IMR-90 (cell line): Measurements from ENCODE around the gene ALDH2. TPM values are rescaled to one million over a fixed set of nuclear protein-coding genes. Genes with fewer than 3 reads are reported as not detected.

Experiments
- ATAC-seq: fragments of 200-7000 bp; cut with Tn5 transposase; 2 replicates; pipeline ENCODE4 v1.9.1; 2020; ENCODE audit warnings: low read depth, mild to moderate bottlenecking, moderate library complexity
- BruUV-seq: library from RNA; stranded (reverse); fragments of 400-500 nt; replicated peaks from 2 replicates; lab custom pipeline; 2021; lab: Mats Ljungman, UMichigan
- CTCF ChIA-PET: fragments of 300-600 bp; formaldehyde crosslinking; extraction: SDS; loops from one replicate; lab custom pipeline; 2021; ENCODE audit warnings: antibody characterized with exemption; lab: Yijun Ruan, JAX
- POLR2A ChIA-PET: fragments of 300-600 bp; sonication (Branson Sonifier 250); formaldehyde crosslinking; loops from one replicate; lab custom pipeline; 2022; ENCODE audit warnings: antibody characterized with exemption; ENCODE audit not compliant: unreplicated experiment; lab: Charles Lee
- DNase-seq: peaks from one replicate; pipeline ENCODE4 v3.0.0; 2013
- H2AFZ ChIP-seq: replicated peaks from 2 replicates; pipeline ENCODE3; 2013; ENCODE audit warnings: low read length, mild to moderate bottlenecking; ENCODE audit not compliant: poor library complexity
- H2AK5ac ChIP-seq: 2 replicates; pipeline ENCODE4 v1.6.1; 2013; ENCODE audit warnings: low read depth, low read length, inconsistent platforms
- H2AK9ac ChIP-seq: replicated peaks from 2 replicates; pipeline ENCODE3; 2013; ENCODE audit warnings: mild to moderate bottlenecking, low read depth, low read length, moderate library complexity; ENCODE audit not compliant: poor library complexity
- H2BK120ac ChIP-seq: 2 replicates; pipeline ENCODE4 v1.6.1; 2013; ENCODE audit warnings: low read depth, low read length, inconsistent platforms
- H2BK15ac ChIP-seq: 3 replicates; pipeline ENCODE4 v1.6.1; 2013; ENCODE audit warnings: low read depth, low read length, inconsistent platforms
- H2BK20ac ChIP-seq: 2 replicates; pipeline ENCODE4 v1.6.1; 2013; ENCODE audit warnings: low read depth, mild to moderate bottlenecking, inconsistent platforms, low read length, moderate library complexity
- H2BK5ac ChIP-seq: 2 replicates; pipeline ENCODE4 v1.6.1; 2013; ENCODE audit warnings: mild to moderate bottlenecking, low read depth, low read length, inconsistent platforms; ENCODE audit not compliant: poor library complexity, severe bottlenecking
- H3K14ac ChIP-seq: replicated peaks from 2 replicates; pipeline ENCODE4 v1.6.1; 2013; ENCODE audit warnings: low read depth, low read length, inconsistent platforms
- H3K18ac ChIP-seq: 2 replicates; pipeline ENCODE4 v1.6.1; 2013; ENCODE audit warnings: low read depth, low read length, control low read depth
- H3K23ac ChIP-seq: 2 replicates; pipeline ENCODE4 v1.6.1; 2013; ENCODE audit warnings: low read depth, low read length, inconsistent platforms
- H3K27ac ChIP-seq: 2 replicates; pipeline ENCODE4 v1.5.1; 2013; ENCODE audit warnings: mild to moderate bottlenecking, control low read depth, low read length; ENCODE audit not compliant: insufficient read depth
- H3K27me3 ChIP-seq: 2 replicates; pipeline ENCODE4 v1.6.1; 2013; ENCODE audit warnings: low read length; ENCODE audit not compliant: control insufficient read depth, insufficient read depth
- H3K36me3 ChIP-seq: 2 replicates; pipeline ENCODE4 v1.6.1; 2013; ENCODE audit warnings: low read length, mixed read lengths; ENCODE audit not compliant: control insufficient read depth, insufficient read depth
- H3K4ac ChIP-seq: 2 replicates; pipeline ENCODE4 v1.6.1; 2013; ENCODE audit warnings: low read depth, low read length, inconsistent platforms
- H3K4me1 ChIP-seq: 2 replicates; pipeline ENCODE4 v1.6.1; 2013; ENCODE audit warnings: low read length, mixed read lengths; ENCODE audit not compliant: control insufficient read depth, insufficient read depth
- H3K4me2 ChIP-seq: 2 replicates; pipeline ENCODE4 v1.6.1; 2013; ENCODE audit warnings: low read depth, mild to moderate bottlenecking, control low read depth, low read length, moderate library complexity
- H3K4me3 ChIP-seq: 2 replicates; pipeline ENCODE4 v1.5.1; 2013; ENCODE audit warnings: low read depth, mild to moderate bottlenecking, control low read depth, low read length, moderate library complexity; ENCODE audit not compliant: insufficient read depth
- H3K56ac ChIP-seq: 2 replicates; pipeline ENCODE4 v1.6.1; 2013; ENCODE audit warnings: low read length, inconsistent platforms; ENCODE audit not compliant: insufficient read depth; ENCODE audit errors: extremely low read depth
- H3K79me1 ChIP-seq, 2 experiments: 2 replicates each; pipeline ENCODE4 v1.6.1; 2013; ENCODE audit warnings: low read length in 2 of 2, inconsistent platforms in 1 of 2, low read depth in 1 of 2
- H3K9ac ChIP-seq: 2 replicates; pipeline ENCODE4 v1.6.1; 2013; ENCODE audit warnings: low read depth, low read length, control low read depth
- H3K9me1 ChIP-seq: 2 replicates; pipeline ENCODE4 v1.6.1; 2013; ENCODE audit warnings: low read length, inconsistent platforms; ENCODE audit not compliant: insufficient read depth
- H3K9me3 ChIP-seq: 2 replicates; pipeline ENCODE4 v1.6.1; 2013; ENCODE audit warnings: low read length; ENCODE audit not compliant: control insufficient read depth, insufficient read depth
- H4K20me1 ChIP-seq: 2 replicates; pipeline ENCODE4 v1.6.1; 2013; ENCODE audit warnings: low read length, inconsistent platforms; ENCODE audit not compliant: insufficient read depth
- H4K5ac ChIP-seq: 2 replicates; pipeline ENCODE4 v1.6.1; 2013; ENCODE audit warnings: mild to moderate bottlenecking, low read depth, low read length, control low read depth
- H4K8ac ChIP-seq, 2 experiments: 2 replicates each; pipeline ENCODE4 v1.6.1; 2013; ENCODE audit warnings: low read depth in 2 of 2, low read length in 2 of 2, control low read depth in 1 of 2, inconsistent platforms in 1 of 2
- H4K91ac ChIP-seq: 2 replicates; pipeline ENCODE4 v1.6.1; 2013; ENCODE audit warnings: low read depth, low read length, inconsistent platforms; ENCODE audit not compliant: insufficient read depth
- BHLHE40 ChIP-seq: fragments of 150-350 bp; IDR thresholded peaks from 2 replicates; pipeline ENCODE4 v1.6.1; 2016; ENCODE audit warnings: mild to moderate bottlenecking, low read depth, low read length
- CEBPB ChIP-seq: IDR thresholded peaks from 2 replicates; pipeline ENCODE4 v1.6.1; 2012; ENCODE audit warnings: low read depth, low read length, improper control_type of control experiment
- CHD1 ChIP-seq: IDR thresholded peaks from 2 replicates; pipeline ENCODE4 v1.6.1; 2012; ENCODE audit warnings: low read depth, low read length, improper control_type of control experiment
- FOS ChIP-seq: fragments of 150-350 bp; IDR thresholded peaks from 2 replicates; pipeline ENCODE4 v1.6.1; 2016; ENCODE audit warnings: low read depth, low read length
- MAFK ChIP-seq: IDR thresholded peaks from 2 replicates; pipeline ENCODE4 v1.6.1; 2012; ENCODE audit warnings: low read depth, low read length, improper control_type of control experiment
- MAZ ChIP-seq: IDR thresholded peaks from 2 replicates; pipeline ENCODE4 v1.6.1; 2012; ENCODE audit warnings: low read depth, mild to moderate bottlenecking, low read length, improper control_type of control experiment, moderate library complexity, borderline replicate concordance
- MXI1 ChIP-seq: IDR thresholded peaks from 2 replicates; pipeline ENCODE4 v1.6.1; 2012; ENCODE audit warnings: low read depth, mild to moderate bottlenecking, low read length, moderate library complexity, borderline replicate concordance
- NFE2L2 ChIP-seq: fragments of 150-350 bp; IDR thresholded peaks from 2 replicates; pipeline ENCODE4 v1.6.1; 2016; ENCODE audit warnings: low read depth, mild to moderate bottlenecking, low read length
- POLR2A ChIP-seq: IDR thresholded peaks from 2 replicates; pipeline ENCODE4 v1.6.1; 2012; ENCODE audit warnings: mild to moderate bottlenecking, low read depth, low read length
- RAD21 ChIP-seq: IDR thresholded peaks from 2 replicates; pipeline ENCODE4 v1.6.1; 2012; ENCODE audit warnings: low read length, improper control_type of control experiment
- RCOR1 ChIP-seq: IDR thresholded peaks from 2 replicates; pipeline ENCODE4 v1.6.1; 2012; ENCODE audit warnings: mild to moderate bottlenecking, low read length, improper control_type of control experiment; ENCODE audit not compliant: insufficient replicate concordance
- SMC3 ChIP-seq: fragments of 150-350 bp; IDR thresholded peaks from 2 replicates; pipeline ENCODE4 v1.6.1; 2016; ENCODE audit warnings: low read depth, mild to moderate bottlenecking, antibody characterized with exemption, low read length, moderate library complexity
- WGBS, 2 experiments: methylation state at CpG; one replicate each; pipeline versions ENCODE4 v1.1.5 to v1.1.7; 2013; ENCODE audit warnings: missing lambda C conversion rate in 2 of 2; ENCODE audit not compliant: insufficient read length in 1 of 2; ENCODE audit errors: extremely low coverage in 2 of 2; 5-methylcytosine and 5-hydroxymethylcytosine counted together
- dilution Hi-C: fragments of 300-500 bp; cut with HindIII; formaldehyde crosslinking; loops from one replicate; pipeline ENCODE4 v1.14.3; 2018; ENCODE audit warnings: low sequenced_read_pairs; ENCODE audit not compliant: unreplicated experiment
- in situ Hi-C: fragments of 300-500 bp; cut with MboI; formaldehyde crosslinking; loops from 3 replicates; pipeline ENCODE4 v1.14.3; 2019; ENCODE audit warnings: low sequenced_read_pairs, inconsistent platforms, mixed read lengths
- intact Hi-C: fragments of 100-400 bp; cut with micrococcal nuclease; formaldehyde crosslinking; loops from 2 replicates; pipeline ENCODE4 v1.10.0; 2022
- polyA plus RNA-seq, 3 experiments: library from polyadenylated mRNA; depleted of rRNA; stranded (reverse); fragments of >200 nt; gene quantifications; 2 replicates each; pipeline ENCODE4 v1.2.3, GENCODE V29; 2012; ENCODE audit warnings: low replicate concordance in 1 of 3
- total RNA-seq: library from RNA; depleted of rRNA; stranded (reverse); fragments of >200 nt; gene quantifications from 2 replicates; pipeline ENCODE4 v1.2.3, GENCODE V29; 2012
- TF ChIP-seq, protein P1 (sequence below): fragments of 150-350 bp; IDR thresholded peaks from 2 replicates; pipeline ENCODE4 v1.6.1; 2017; ENCODE audit warnings: mild to moderate bottlenecking, antibody characterized with exemption, low read length, low read depth
- TF ChIP-seq, protein P2 (sequence below): conservative IDR thresholded peaks from 2 replicates; pipeline ENCODE4 v1.5.1; 2012; ENCODE audit warnings: mild to moderate bottlenecking, low read depth, low read length, improper control_type of control experiment
- TF ChIP-seq, protein P3 (sequence below): fragments of 150-350 bp; IDR thresholded peaks from 2 replicates; pipeline ENCODE4 v1.6.1; 2016; ENCODE audit warnings: low read depth, mild to moderate bottlenecking, low read length, moderate library complexity, borderline replicate concordance

ALDH2 gene
- total and polyA plus RNA-seq, 2 of the 4 experiments (the other 2 are of a cell fraction) = 16.0 to 41.2 TPM

DNA sequence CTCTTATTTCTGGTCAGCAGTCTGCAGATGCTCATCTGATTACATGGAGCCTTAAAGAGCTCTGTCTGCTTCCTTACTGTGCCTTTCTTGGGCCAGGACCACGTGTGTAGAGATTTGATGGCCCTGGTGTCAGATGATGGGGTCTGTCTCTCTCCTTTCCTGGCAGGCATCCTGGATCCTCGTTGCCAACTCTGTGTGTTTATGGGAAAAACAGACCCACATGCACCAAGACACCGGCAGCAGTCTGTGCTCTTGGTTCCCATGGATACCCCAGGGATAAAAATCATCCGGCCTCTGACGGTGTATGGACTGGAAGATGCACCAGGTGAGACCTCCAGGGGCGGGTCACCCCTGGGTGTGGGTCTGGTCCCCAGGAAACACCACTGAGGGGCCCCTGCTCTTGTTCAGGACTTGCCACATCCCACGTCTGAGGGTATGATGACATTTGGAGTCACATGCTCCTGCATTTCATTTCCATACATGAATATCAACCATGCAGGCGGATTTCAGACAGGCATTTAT lies 18.5 kb upstream of the ALDH2 start:
- peaks cover 34% of the 10 kb centered on the region for H3K36me3 ChIP-seq
- H3K4me3 ChIP-seq = no peak overlapping the region
- in situ Hi-C loops = no loop called here
- no peak overlapping the region for H2AK9ac ChIP-seq
- no peak overlapping the region for H2BK15ac ChIP-seq
- no peak overlapping the region for H3K56ac ChIP-seq
- no peak overlapping the region for H2AK5ac ChIP-seq
- no peaks in the 10 kb centered on the region for H3K9me3 ChIP-seq
- no TSS peak for BruUV-seq
- H2BK5ac ChIP-seq = no peak overlapping the region
- H3K27me3 ChIP-seq = no peaks in the 10 kb centered on the region
- POLR2A ChIA-PET = no interaction called here
- H4K91ac ChIP-seq = no peak overlapping the region
- CTCF ChIA-PET = no interaction called here
- no peak for TF ChIP-seq CHD1
- TF ChIP-seq, protein P1, sequence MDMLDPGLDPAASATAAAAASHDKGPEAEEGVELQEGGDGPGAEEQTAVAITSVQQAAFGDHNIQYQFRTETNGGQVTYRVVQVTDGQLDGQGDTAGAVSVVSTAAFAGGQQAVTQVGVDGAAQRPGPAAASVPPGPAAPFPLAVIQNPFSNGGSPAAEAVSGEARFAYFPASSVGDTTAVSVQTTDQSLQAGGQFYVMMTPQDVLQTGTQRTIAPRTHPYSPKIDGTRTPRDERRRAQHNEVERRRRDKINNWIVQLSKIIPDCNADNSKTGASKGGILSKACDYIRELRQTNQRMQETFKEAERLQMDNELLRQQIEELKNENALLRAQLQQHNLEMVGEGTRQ = no peak
- TF ChIP-seq, protein P2, sequence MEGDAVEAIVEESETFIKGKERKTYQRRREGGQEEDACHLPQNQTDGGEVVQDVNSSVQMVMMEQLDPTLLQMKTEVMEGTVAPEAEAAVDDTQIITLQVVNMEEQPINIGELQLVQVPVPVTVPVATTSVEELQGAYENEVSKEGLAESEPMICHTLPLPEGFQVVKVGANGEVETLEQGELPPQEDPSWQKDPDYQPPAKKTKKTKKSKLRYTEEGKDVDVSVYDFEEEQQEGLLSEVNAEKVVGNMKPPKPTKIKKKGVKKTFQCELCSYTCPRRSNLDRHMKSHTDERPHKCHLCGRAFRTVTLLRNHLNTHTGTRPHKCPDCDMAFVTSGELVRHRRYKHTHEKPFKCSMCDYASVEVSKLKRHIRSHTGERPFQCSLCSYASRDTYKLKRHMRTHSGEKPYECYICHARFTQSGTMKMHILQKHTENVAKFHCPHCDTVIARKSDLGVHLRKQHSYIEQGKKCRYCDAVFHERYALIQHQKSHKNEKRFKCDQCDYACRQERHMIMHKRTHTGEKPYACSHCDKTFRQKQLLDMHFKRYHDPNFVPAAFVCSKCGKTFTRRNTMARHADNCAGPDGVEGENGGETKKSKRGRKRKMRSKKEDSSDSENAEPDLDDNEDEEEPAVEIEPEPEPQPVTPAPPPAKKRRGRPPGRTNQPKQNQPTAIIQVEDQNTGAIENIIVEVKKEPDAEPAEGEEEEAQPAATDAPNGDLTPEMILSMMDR = no peak
- no peak for TF ChIP-seq MAZ
- no peak for TF ChIP-seq CEBPB
- no peak for TF ChIP-seq RCOR1
- TF ChIP-seq MAFK = no peak
- no peak for TF ChIP-seq MXI1
- no peak for TF ChIP-seq BHLHE40
- TF ChIP-seq SMC3 = no peak
- TF ChIP-seq RAD21 = no peak
- TF ChIP-seq, protein P3, sequence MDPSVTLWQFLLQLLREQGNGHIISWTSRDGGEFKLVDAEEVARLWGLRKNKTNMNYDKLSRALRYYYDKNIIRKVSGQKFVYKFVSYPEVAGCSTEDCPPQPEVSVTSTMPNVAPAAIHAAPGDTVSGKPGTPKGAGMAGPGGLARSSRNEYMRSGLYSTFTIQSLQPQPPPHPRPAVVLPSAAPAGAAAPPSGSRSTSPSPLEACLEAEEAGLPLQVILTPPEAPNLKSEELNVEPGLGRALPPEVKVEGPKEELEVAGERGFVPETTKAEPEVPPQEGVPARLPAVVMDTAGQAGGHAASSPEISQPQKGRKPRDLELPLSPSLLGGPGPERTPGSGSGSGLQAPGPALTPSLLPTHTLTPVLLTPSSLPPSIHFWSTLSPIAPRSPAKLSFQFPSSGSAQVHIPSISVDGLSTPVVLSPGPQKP = no peak
- TF ChIP-seq POLR2A = no peak
- no peak for TF ChIP-seq NFE2L2
- no peak for TF ChIP-seq FOS
- H3K18ac ChIP-seq = no peak overlapping the region
- no peak overlapping the region for H3K23ac ChIP-seq
- no peak overlapping the region for H2AFZ ChIP-seq
- no peak overlapping the region for H2BK120ac ChIP-seq
- peaks cover 1% of the 10 kb centered on the region; the same call in 1 of the 2 replicates for H4K20me1 ChIP-seq
- H3K14ac ChIP-seq = no peak overlapping the region
- intact Hi-C loops = no loop called here
- H3K27ac ChIP-seq = no peak overlapping the region
- ATAC-seq = no peak
- H3K4me1 ChIP-seq = no peaks in the 10 kb centered on the region
- no peak overlapping the region for H4K5ac ChIP-seq
- no peaks in the 10 kb centered on the region for H3K9me1 ChIP-seq
- H2BK20ac ChIP-seq = no peak overlapping the region
- dilution Hi-C loops = no loop called here
- H4K8ac ChIP-seq = no peak overlapping the region
- DNase-seq = no peak
- H3K4ac ChIP-seq = no peak overlapping the region
- H3K4me2 ChIP-seq = no peak overlapping the region
- no peak overlapping the region for H3K9ac ChIP-seq
- no peaks in the 10 kb centered on the region for H3K79me1 ChIP-seq
- WGBS, 2 experiments = no CpG with 5 or more reads among the region's 8 CpGs
